Diencephalon (tissue), 1 donor: ENCODE results near the gene MRGPRX2. TPM values are rescaled to one million over a fixed set of nuclear protein-coding genes. Genes with fewer than 3 reads are reported as not detected.

Experiments used
- total RNA-seq: library from RNA; depleted of rRNA; stranded (reverse); fragments of >200 nt; gene quantifications from one replicate; pipeline ENCODE4 v1.2.3, GENCODE V29; 2014

The MRGPRX2 gene
- total RNA-seq, result not detected

GRCh38 chr11:19060629-19061028, at the start of gene MRGPRX2:
TSS of gene MRGPRX2 (minus strand) at chr11:19060717. CDS start at chr11:19056402, 4,315 bp downstream.

Other genes with a start within 250 kb of the MRGPRX2 start
- gene MRGPRX1, start 121.3 kb downstream of the MRGPRX2 start, total RNA-seq, result not detected
- 37.8 TPM for gene ZDHHC13, start 56.5 kb upstream of the MRGPRX2 start, total RNA-seq
- gene CSRP3, start 141.3 kb upstream of the MRGPRX2 start, total RNA-seq, result not detected
- 0.92 TPM for gene E2F8, start 180.2 kb upstream of the MRGPRX2 start, total RNA-seq